ENCODE data around the gene PLA2G6. TPM values are rescaled to one million over a fixed set of nuclear protein-coding genes. Genes with fewer than 3 reads are reported as not detected.

The PLA2G6 gene
- total RNA-seq, 1 experiment from 2014 or later = 36.0 TPM

GRCh38 chr22:38219632-38220031, 38.0 kb upstream of the PLA2G6 start (continued):
- no peak for TF ChIP-seq POLR2A (IDR thresholded peaks at IDR 0.05; ENCODE audit: borderline replicate concordance, extremely low read depth, insufficient read depth, insufficient read length)
- TF ChIP-seq YY1 (IDR thresholded peaks at IDR 0.05; ENCODE audit: extremely low read depth, insufficient replicate concordance, low read depth, low read length) = no peak

GRCh38 chr22:38218661-38219622, 37.3 kb upstream of the PLA2G6 start:
- ChIA-PET POLR2A (interaction anchor here (0.9 to 1.6 kb wide), 4 partner anchors 9 to 17 kb away, joined by 3 to 6 read pairs (median 4); partner anchors contain the start of gene MAFF), CTCF (interaction anchor here (1.8 to 2.3 kb wide), 2 partner anchors 11 to 104 kb away, joined by 5 to 6 read pairs; no protein-coding TSS in a partner anchor), RAD21 (ENCODE audit: low non-redundant PET in 1 of 2, low total read pairs in 2 of 2, uncharacterized antibody in 2 of 2, unreplicated experiment in 2 of 2) (interaction anchor here in 1 of 2 experiments (0.6 kb wide), 1 partner anchor 121 kb away, joined by 4 read pairs; no protein-coding TSS in a partner anchor)
- H3K9ac ChIP-seq (ENCODE audit: low read length) = peak overlapping the region; percentile 77
- H3K27ac ChIP-seq (ENCODE audit: low read depth, low read length) = peak overlapping the region; percentile 79
- H3K4me2 ChIP-seq (ENCODE audit: low read length) = peak overlapping the region; percentile 70
- peaks cover 28 to 55% of the 10 kb centered on the region in 2 experiments for H3K4me1 ChIP-seq (ENCODE audit: control insufficient read depth in 1 of 2, insufficient read depth in 2 of 2, low read length in 2 of 2)
- peak; percentile 75 for DNase-seq (ENCODE audit: low read depth, low spot score)
- no peaks in the 10 kb centered on the region for H4K20me1 ChIP-seq (ENCODE audit: insufficient read depth)
- ATAC-seq = peak; percentile 87
- H3K27me3 ChIP-seq (ENCODE audit: insufficient read depth, low read length) = no peaks in the 10 kb centered on the region
- no peak overlapping the region for H2AFZ ChIP-seq (ENCODE audit: low read depth, low read length, poor library complexity, severe bottlenecking)
- TSS peak; percentile 35 for BruUV-seq (replicated peaks)
- intact Hi-C loops (cut with micrococcal nuclease) = loop anchor here (5.0 kb wide), 1 partner anchor 98 kb away; the partner anchor contains the start of gene CSNK1E
- peaks cover 0 to 13% of the 10 kb centered on the region in 2 experiments; a peak in 2 of 4 replicates for H3K36me3 ChIP-seq (ENCODE audit: control insufficient read depth in 1 of 2, insufficient read depth in 2 of 2, low read length in 2 of 2)
- peaks cover 5% of the 10 kb centered on the region; the same call in 1 of the 2 replicates for H3K79me2 ChIP-seq (ENCODE audit: insufficient read depth, low read length)
- H3K9me3 ChIP-seq (ENCODE audit: control insufficient read depth in 1 of 2, insufficient read depth in 1 of 2, low read depth in 1 of 2, low read length in 2 of 2) = no peaks in the 10 kb centered on the region
- TF ChIP-seq, protein P1, sequence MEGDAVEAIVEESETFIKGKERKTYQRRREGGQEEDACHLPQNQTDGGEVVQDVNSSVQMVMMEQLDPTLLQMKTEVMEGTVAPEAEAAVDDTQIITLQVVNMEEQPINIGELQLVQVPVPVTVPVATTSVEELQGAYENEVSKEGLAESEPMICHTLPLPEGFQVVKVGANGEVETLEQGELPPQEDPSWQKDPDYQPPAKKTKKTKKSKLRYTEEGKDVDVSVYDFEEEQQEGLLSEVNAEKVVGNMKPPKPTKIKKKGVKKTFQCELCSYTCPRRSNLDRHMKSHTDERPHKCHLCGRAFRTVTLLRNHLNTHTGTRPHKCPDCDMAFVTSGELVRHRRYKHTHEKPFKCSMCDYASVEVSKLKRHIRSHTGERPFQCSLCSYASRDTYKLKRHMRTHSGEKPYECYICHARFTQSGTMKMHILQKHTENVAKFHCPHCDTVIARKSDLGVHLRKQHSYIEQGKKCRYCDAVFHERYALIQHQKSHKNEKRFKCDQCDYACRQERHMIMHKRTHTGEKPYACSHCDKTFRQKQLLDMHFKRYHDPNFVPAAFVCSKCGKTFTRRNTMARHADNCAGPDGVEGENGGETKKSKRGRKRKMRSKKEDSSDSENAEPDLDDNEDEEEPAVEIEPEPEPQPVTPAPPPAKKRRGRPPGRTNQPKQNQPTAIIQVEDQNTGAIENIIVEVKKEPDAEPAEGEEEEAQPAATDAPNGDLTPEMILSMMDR (IDR thresholded peaks at IDR 0.05 in 2 of 3, conservative IDR thresholded peaks at IDR 0.05 in 1 of 3; ENCODE audit: borderline replicate concordance in 1 of 3, insufficient read depth in 1 of 3, low read depth in 2 of 3, low read length in 2 of 3) = no peak
- TF ChIP-seq JUND (IDR thresholded peaks at IDR 0.05) (peak; percentile 67), ELF1 (IDR thresholded peaks at IDR 0.05; ENCODE audit: borderline replicate concordance, low read depth) (no peak), SP1 (IDR thresholded peaks at IDR 0.05; ENCODE audit: low read depth) (peak; percentile 77), POLR2AphosphoS5 (IDR thresholded peaks at IDR 0.05; ENCODE audit: low read depth, low read length) (peak; percentile 42; the same call in 1 of the 2 replicates), ZFX (IDR thresholded peaks at IDR 0.05) (peak; percentile 48; the same call in 1 of the 2 replicates), EGR1 (IDR thresholded peaks at IDR 0.05; ENCODE audit: low read depth) (peak; percentile 94), YY1 (IDR thresholded peaks at IDR 0.05; ENCODE audit: extremely low read depth, insufficient replicate concordance, low read depth, low read length) (peak; percentile 24), ATF3 (IDR thresholded peaks at IDR 0.05) (no peak; the same call in 1 of the 2 replicates)
- TF ChIP-seq, protein P2, sequence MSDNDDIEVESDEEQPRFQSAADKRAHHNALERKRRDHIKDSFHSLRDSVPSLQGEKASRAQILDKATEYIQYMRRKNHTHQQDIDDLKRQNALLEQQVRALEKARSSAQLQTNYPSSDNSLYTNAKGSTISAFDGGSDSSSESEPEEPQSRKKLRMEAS (IDR thresholded peaks at IDR 0.05) = peak; percentile 82
- TF ChIP-seq, protein P3, sequence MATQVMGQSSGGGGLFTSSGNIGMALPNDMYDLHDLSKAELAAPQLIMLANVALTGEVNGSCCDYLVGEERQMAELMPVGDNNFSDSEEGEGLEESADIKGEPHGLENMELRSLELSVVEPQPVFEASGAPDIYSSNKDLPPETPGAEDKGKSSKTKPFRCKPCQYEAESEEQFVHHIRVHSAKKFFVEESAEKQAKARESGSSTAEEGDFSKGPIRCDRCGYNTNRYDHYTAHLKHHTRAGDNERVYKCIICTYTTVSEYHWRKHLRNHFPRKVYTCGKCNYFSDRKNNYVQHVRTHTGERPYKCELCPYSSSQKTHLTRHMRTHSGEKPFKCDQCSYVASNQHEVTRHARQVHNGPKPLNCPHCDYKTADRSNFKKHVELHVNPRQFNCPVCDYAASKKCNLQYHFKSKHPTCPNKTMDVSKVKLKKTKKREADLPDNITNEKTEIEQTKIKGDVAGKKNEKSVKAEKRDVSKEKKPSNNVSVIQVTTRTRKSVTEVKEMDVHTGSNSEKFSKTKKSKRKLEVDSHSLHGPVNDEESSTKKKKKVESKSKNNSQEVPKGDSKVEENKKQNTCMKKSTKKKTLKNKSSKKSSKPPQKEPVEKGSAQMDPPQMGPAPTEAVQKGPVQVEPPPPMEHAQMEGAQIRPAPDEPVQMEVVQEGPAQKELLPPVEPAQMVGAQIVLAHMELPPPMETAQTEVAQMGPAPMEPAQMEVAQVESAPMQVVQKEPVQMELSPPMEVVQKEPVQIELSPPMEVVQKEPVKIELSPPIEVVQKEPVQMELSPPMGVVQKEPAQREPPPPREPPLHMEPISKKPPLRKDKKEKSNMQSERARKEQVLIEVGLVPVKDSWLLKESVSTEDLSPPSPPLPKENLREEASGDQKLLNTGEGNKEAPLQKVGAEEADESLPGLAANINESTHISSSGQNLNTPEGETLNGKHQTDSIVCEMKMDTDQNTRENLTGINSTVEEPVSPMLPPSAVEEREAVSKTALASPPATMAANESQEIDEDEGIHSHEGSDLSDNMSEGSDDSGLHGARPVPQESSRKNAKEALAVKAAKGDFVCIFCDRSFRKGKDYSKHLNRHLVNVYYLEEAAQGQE (IDR thresholded peaks at IDR 0.05; ENCODE audit: low read depth) = no peak
- TF ChIP-seq, protein P4, sequence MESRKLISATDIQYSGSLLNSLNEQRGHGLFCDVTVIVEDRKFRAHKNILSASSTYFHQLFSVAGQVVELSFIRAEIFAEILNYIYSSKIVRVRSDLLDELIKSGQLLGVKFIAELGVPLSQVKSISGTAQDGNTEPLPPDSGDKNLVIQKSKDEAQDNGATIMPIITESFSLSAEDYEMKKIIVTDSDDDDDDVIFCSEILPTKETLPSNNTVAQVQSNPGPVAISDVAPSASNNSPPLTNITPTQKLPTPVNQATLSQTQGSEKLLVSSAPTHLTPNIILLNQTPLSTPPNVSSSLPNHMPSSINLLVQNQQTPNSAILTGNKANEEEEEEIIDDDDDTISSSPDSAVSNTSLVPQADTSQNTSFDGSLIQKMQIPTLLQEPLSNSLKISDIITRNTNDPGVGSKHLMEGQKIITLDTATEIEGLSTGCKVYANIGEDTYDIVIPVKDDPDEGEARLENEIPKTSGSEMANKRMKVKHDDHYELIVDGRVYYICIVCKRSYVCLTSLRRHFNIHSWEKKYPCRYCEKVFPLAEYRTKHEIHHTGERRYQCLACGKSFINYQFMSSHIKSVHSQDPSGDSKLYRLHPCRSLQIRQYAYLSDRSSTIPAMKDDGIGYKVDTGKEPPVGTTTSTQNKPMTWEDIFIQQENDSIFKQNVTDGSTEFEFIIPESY (IDR thresholded peaks at IDR 0.05; ENCODE audit: extremely low read depth, insufficient replicate concordance, low read length) = peak; percentile 33
- H3K4me3 ChIP-seq (replicated peaks in 1 of 2; ENCODE audit: low read depth in 1 of 2, low read length in 2 of 2) = peak overlapping the region in 1 of 2 experiments; percentile 32; a peak in 2 of 4 replicates
- no peaks in the 10 kb centered on the region for H3K9me2 ChIP-seq (ENCODE audit: insufficient read depth)
